GM19468 (cell line): ENCODE data around the gene NADK.

Experiments used
- ATAC-seq: cut with Tn5 transposase; IDR thresholded peaks from one replicate; pipeline ENCODE4 v1.9.1; 2021; ENCODE audit warnings: mild to moderate bottlenecking, moderate library complexity, moderate number of reproducible peaks; ENCODE audit not compliant: unreplicated experiment; ENCODE audit errors: extremely low read depth

Gene NADK

GRCh38 chr1:1777950-1778662, at the start of gene NADK:
Gene NADK, minus strand, starts transcription at chr1:1778470. Its CDS starts 13,064 bp downstream, at chr1:1765406.
- ATAC-seq: no peak

- ATAC-seq: no peak
Measured at GRCh38 chr1:1827089-1827848, 49.0 kb upstream of the NADK start.

- no peak for ATAC-seq
Measured at GRCh38 chr1:1826356-1827088, 48.3 kb upstream of the NADK start.

- ATAC-seq: no peak
Measured at GRCh38 chr1:1825217-1825616, 46.9 kb upstream of the NADK start.

- ATAC-seq: no peak
Measured at GRCh38 chr1:1819762-1820161, 41.5 kb upstream of the NADK start.

- no peak for ATAC-seq
Measured at GRCh38 chr1:1817221-1817620, 39.0 kb upstream of the NADK start.

GRCh38 chr1:1815606-1816281, 37.5 kb upstream of the NADK start:
- no peak for ATAC-seq

- ATAC-seq: no peak
Measured at GRCh38 chr1:1809489-1809888, 31.2 kb upstream of the NADK start.

- no peak for ATAC-seq
Measured at GRCh38 chr1:1808206-1808605, 29.9 kb upstream of the NADK start.

GRCh38 chr1:1806890-1807289, 28.6 kb upstream of the NADK start:
- no peak for ATAC-seq

- no peak for ATAC-seq
Measured at GRCh38 chr1:1804301-1804700, 26.0 kb upstream of the NADK start.

GRCh38 chr1:1802871-1803270, 24.6 kb upstream of the NADK start:
- no peak for ATAC-seq

GRCh38 chr1:1799716-1800115, 21.4 kb upstream of the NADK start:
- peak; percentile 35 for ATAC-seq

- ATAC-seq: no peak
Measured at GRCh38 chr1:1797731-1798341, 19.6 kb upstream of the NADK start.

- ATAC-seq: no peak
Measured at GRCh38 chr1:1796466-1796865, 18.2 kb upstream of the NADK start.

- no peak for ATAC-seq
Measured at GRCh38 chr1:1794999-1795398, 16.7 kb upstream of the NADK start.

GRCh38 chr1:1793481-1794244, 15.4 kb upstream of the NADK start:
- ATAC-seq: no peak

GRCh38 chr1:1788646-1789431, 10.6 kb upstream of the NADK start:
- ATAC-seq: no peak

- no peak for ATAC-seq
Measured at GRCh38 chr1:1788136-1788535, 9.9 kb upstream of the NADK start.
